GM21528 (cell line): ENCODE data around the gene SSX2IP.
A peak's percentile ranks its signal among the peaks of the same experiment; 100 is the strongest.
"Not testable (repeated sequence)": the region's sequence is repeated elsewhere in the genome, so short reads cannot be mapped to it uniquely, and the experiment has no call there.

Experiments
- ATAC-seq: cut with Tn5 transposase; IDR thresholded peaks from one replicate; pipeline ENCODE4 v1.9.1; 2021; ENCODE audit warnings: mild to moderate bottlenecking, moderate library complexity; ENCODE audit not compliant: unreplicated experiment, low FRiP score

The SSX2IP gene, protein sequence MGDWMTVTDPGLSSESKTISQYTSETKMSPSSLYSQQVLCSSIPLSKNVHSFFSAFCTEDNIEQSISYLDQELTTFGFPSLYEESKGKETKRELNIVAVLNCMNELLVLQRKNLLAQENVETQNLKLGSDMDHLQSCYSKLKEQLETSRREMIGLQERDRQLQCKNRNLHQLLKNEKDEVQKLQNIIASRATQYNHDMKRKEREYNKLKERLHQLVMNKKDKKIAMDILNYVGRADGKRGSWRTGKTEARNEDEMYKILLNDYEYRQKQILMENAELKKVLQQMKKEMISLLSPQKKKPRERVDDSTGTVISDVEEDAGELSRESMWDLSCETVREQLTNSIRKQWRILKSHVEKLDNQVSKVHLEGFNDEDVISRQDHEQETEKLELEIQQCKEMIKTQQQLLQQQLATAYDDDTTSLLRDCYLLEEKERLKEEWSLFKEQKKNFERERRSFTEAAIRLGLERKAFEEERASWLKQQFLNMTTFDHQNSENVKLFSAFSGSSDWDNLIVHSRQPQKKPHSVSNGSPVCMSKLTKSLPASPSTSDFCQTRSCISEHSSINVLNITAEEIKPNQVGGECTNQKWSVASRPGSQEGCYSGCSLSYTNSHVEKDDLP

DNA sequence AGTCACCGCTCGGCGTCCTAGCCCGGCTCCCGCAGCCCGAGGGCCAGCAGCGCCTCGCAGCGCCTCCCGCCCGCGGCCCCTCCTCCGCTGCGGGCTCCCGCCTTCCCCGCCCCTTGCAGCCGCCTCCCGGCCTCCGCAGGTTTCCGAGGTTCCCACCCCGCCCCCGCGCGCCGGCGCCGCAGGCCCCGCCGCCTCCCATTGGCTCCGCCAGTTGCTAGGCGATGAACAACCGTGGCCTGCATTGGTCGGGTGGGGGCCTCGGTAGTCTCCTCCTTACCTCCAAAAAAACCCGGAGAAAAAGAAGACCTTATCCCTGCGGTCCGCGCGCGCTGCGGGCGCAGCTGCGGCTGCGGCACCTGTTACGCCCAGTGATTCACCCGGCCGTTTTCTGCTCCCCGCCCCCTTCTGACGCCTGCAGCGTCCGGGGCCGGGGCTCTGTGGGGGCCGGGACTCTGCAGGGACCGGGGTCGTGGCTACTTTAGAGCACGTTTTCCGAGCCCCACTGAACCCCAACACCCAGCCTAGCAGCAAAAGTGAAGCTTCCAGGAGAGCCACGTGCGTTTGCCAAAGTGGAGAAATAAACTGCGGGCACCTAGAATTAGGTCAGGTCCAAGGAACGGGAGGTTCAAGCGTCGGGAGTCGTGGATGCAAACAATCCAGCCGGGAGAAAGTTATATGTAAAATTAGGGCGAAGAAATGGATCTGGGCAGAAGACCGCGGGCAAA is at the start of gene SSX2IP:
SSX2IP (minus strand) TSS at position 65 of the 725 bp plus-strand sequence. CDS start 19,242 bp downstream, outside the sequence.
- peak; percentile 95 for ATAC-seq

DNA sequence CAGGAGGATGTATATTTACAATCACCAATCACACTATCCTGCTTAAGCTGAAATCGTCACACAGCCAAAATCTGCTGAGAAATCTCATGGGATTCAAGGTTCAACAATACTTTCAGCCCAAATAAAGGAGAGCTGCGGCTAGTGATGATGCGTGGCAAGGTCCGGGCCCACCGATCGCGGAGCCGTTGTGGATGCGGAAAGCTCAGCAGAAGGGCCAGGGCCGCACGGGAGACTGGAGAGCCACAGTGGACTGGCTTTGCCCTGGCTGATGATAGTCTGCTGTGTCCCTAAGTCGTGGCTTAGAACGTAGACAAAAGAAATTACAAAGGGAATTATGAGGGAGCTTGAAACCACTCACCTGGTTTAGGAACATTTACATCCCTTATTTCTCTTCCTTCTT is 48.0 kb upstream of the SSX2IP start:
- ATAC-seq = no peak

DNA sequence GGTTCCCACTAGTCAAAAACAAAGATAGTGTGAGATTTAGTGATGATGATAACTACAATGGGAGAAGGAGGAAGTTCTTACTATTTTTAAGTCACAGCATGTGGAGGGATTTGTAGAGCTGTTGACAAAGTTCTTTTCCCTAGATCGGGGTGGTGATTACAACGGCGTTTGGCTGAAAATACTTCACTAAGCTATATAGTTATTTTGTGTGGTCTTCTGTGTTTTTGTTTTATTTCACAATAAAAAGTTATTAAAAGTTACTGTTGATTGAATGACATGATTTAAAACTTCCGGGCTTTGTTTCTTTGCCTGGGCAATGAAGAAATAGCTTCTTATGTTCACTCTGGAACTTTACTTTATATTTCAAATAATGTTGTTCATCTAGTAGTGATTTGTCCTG is 47.3 kb upstream of the SSX2IP start:
- no peak for ATAC-seq

DNA sequence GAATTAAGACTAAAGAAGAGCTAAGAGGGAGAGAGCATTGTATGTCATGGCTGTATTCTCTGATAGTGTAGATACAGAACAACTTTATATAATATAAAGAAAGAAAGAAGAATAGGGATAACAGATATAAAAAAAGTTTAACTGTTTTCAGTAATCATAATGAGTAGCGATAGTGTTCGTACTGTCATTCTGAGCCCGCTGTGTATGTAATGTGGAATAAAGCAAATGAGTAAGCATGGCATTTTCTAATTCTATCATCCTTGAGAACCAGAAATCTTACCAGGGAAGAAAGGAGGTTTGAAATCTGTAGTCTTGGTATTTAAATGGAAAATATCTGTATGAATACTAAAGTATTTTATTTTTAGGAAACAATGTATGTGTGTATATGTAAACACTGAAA is 46.7 kb upstream of the SSX2IP start:
- ATAC-seq = no peak

DNA sequence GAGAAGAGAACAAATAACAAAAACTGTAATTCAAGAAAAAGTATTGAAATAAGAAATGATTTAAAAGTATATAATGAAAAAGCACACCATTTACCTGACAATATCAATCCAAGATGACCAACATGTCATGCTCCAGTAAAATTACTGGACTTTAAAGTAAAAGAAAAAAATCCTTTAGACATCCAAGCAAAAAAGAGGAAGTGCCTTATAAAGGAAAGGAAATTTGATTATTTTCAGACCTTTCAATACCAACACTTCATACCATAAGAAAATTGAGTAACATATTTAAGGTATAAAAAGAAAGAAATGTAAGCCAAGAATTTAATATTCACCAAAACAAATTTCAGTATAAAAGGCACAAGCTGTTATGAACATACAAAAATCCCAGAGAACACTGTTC is 46.2 kb upstream of the SSX2IP start:
- no peak for ATAC-seq

DNA sequence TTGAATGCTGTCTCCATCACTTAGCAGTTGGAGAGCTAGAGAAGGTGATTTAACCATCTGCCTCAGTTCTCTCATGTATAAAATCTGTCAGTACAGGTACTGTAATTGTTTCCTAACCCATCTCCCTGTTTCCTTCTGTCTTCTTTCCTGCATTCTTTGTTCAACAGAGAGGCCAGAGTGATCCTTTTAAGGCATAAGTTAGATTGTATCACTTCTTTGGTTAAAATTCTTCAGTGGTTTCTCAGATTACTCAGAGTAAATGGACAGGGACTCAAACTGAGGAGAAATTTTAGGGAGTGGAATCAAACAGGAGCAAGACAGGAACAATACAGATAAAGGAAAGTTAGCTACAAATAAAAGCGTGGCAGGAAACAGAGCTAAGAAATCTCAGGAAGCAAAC is 45.2 kb upstream of the SSX2IP start:
- no peak for ATAC-seq

DNA sequence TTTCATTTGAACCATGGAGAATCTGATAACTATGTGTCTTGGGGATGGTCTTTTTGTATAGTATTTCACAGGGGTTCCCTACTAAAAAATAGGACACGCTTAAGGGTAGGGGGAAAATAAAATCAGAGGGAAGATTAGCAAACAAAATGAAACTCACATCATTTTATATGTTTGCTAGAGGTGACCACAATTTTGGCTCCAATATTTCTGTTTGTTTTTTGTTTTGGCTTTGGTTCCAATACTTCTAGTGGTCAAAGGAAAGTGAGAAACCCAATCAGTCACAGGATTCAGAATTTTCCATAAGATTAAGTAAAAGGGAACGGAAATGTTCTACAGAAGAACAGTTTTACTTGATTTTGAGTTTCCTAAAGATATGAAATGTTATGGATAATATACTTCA is 42.3 kb upstream of the SSX2IP start:
- no peak for ATAC-seq

DNA sequence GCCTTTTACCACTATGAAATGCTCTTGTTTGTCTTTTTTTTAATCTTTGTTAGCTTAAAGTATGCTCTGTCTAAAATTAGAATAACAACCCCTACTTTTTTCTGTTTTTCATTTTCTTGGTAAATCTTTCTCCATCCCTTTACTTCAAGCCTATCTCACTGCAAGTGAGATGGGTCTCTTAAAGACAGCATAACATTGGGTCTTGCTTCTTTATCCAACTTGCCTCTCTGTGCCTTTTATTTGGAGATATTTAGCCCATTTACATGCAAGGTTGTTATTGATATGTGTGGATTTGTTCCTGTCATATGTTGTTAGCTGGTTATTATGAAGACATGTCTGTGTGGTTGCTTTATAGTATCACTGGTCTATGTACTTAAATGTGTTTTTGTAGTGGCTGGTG is 41.3 kb upstream of the SSX2IP start:
- no peak for ATAC-seq

DNA sequence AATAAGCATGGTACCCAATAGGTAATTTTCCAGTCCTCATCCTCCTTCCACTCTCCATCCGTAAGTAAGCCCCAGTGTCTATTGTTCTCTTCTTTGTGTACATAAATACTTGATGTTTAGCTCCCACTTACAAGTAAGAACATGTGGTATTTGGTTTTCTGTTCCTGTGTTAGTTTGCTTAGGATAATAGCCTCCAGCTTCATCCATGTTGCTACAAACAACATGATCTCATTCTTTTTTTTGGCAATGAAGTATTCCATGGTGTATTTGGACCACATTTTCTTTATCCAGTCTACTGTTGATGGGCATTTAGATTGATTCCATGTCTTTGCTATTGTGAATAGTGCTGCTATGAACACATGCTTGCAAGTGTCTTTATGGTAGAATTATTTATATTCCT is 37.5 kb upstream of the SSX2IP start:
- ATAC-seq = not testable (repeated sequence)

DNA sequence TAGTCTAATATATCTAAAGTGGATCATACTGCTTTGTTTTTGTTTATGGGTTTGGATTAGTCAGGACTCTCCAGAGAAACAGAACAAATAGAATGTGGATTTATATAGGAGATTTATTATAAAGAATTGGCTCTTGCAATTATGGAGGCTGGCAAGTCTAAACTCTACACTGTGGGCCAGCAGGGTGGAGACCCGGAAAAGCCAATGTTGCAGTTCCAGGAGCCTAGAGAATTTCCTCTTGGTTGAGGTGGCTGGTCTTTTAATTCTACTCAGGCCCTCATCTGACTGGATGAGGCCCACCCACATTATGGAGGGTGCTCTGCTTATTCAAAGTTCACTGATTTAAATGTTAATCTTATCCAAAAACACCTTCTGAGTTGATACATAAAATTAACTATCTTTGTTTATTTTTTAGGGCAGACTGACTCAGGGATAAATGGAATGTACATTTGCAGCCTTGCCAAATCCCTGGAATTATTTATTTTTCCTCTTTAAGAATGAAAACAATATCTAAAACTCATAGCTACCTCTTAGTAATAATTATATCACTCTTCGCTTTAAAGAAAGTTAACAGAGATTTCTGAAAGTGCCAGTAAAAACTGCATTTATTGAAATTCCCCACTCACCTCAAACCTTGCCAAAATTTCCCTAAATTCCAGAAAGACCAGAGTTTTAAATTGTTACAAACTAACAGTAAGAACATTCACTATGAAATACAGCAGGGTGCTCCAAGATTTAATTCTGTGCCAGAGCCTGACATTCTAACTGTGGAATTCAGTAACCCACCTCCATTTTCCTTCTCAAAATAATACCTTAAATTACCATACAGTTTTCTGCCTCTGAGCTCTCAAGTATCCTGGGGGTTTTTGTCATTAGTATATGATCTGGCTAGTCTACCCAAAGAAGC is 36.6 kb upstream of the SSX2IP start:
- no peak for ATAC-seq

DNA sequence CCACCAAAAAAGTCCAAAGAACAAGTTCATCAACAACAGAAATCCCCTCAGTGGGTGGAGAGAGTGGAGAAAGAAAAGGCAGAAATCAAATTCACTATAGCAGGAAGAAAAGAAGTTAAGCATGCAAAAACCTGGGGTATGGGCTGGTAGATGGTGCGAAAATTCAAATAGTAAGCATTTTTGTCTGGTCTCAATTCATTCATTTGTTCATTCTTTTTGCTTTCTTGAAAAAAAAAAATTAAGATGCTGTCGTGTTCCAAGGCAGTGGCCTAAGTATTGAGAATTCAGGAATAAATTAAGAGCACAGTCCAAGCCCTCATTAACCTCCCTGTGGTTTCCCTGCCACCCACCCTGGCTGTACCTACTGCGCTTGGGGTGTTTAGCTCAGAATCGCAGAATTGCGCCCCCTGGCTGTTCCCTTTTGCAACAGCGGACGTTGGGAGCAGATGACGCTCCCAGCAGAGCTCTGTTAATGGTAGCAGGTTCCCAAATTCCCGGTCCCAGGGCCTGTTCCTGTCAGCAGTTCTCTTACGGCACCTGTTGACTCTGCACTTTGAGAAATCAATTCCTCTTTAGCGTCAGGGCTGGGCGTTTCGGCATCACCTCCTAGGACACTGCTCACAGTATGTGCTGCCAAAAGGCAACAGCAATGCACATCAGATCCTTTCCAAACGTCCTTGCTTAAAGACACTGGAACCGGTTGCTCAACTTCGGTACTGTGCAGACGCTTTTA is 34.0 kb upstream of the SSX2IP start:
- ATAC-seq = no peak

DNA sequence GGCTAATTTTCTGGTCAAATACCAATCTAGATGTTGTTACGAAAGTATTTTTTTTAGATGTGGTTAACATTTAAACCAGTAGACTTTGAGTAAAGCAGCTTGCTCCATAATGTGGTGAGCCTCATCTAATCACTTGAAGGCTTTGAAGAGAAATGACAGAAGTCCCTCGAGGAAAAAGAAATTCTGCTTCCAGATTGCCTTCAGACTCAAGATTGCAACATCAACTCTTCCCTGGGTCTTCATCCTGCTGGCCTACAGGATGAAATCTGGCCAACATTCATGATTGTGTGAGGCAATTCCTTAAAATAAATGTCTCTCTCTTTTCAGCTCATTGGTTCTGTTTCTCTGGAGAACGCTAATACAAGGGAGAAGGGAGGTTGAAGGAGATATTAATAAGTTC is 32.5 kb upstream of the SSX2IP start:
- ATAC-seq = no peak

DNA sequence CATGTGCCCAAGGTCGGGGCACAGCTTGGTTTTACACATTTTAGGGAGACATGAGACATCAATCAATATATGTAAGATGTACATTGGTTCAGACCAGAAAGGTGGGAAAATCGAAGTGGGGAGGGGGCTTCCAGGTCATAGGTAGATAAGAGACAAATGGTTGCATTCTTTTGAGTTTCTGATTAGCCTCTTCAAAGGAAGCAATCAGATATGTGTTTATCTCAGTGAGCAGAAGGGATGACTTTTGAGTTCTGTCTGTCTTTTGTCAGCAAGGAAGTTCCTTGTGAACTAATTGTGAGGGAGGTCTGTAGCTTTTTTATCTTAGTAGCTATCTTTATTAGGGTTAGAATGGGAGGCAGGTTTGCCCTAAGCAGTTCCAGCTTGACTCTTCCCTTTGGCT is 31.6 kb upstream of the SSX2IP start:
- not testable (repeated sequence) for ATAC-seq

DNA sequence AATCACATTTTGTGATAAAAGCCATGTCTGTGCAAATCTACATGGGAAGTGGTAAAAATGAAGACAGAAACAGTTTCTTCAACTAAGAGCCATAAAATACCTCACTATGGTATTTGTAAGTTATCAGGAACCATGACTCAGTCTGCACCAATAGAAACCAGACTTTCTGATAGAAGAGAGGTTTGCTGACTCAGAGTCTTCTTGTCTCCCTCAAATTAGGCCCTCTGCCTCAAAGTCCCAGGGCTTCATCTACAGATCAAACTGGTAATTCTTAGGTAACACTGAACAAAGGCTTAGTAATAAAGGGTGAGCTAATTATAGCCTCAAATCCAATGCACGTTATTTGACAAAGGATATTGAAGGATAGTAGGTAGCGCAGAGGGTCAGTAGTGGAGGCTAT is 30.9 kb upstream of the SSX2IP start:
- no peak for ATAC-seq

DNA sequence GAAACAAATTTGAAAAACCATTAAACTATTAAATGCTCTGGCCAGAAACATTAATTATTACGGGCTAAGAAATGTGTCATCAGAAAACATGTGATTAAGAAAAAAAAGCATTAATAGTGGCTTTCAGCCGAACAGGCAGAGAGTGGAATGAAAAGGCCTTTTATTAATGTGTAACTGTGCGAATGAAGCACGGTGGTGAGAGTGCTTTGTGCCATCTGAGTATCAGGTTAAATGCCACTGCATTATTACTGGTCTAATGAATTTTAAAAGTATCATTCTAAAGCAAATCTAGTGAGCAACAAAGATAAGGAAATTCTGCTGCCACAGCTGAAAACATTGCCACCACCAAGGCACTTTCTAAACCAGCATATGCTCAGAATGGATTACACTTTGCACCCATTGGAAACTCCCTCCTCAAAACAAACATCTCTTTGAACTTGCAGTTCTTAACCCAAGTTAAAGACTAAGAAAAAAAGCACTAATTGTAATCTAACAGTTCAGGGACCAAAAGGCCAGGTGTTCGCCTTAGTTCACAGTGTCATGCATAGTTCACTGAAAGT is 30.0 kb upstream of the SSX2IP start:
- ATAC-seq = no peak

DNA sequence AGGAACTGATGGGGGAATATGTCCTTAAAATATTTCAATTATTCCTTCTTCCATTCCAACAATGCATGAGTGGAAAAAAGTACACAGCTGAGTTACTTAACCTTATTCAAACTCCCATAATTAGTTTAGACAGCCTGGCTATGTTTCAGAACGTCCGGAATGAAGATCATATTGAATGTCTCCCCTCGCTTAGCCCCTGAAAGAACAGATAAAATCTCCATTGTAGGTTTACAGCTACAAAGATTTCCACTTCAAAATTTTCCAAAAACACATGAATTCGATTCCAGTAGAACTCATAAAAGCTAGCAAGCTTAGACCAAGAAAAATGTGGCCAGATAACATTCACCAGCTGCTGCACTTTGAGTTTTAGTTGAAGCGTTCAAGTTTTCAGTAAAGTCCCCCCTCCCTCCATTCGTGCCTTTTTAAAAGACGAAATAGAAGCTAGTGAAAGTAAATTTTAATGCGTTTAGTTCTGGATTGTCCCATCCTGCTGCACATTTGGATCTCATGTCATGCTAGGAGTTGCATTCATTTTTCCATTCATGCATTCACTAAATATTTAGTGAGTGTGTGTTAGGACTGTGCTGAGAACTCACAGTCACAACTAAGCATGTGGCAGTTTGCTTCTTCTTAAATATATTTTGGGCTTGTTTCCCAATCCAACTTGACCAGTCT is 29.4 kb upstream of the SSX2IP start:
- ATAC-seq = no peak

DNA sequence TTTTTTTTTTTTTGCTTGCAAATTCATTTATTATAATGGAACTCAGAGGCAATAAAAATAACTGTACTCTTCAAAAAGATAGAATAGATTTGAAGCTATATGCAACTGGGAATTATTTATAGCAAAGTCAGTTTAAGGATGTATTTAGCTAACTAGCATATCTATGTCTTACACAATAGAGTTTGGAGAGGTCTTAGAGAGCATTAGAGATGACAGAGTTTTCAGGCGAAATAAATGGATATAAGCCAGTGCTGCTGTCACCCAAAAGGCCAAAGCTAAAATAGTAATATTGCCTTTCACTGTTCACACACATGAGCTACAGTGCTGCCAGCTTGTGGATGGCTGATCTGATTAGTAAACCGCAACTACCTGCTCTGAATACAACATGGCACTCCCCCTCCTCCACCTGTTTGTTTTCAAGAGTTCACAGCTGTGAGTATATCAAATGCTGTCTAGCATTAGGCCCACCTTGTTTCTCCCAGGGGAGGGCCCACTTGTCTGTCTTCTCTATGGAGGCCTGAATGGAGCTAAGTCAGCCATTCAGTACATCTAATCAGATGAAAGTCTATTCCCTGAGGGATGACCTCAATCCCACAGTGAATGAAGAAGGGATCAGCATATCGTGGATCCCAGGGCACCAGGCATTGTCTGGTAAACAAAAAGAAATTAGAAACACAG is 25.2 kb upstream of the SSX2IP start:
- ATAC-seq = no peak

DNA sequence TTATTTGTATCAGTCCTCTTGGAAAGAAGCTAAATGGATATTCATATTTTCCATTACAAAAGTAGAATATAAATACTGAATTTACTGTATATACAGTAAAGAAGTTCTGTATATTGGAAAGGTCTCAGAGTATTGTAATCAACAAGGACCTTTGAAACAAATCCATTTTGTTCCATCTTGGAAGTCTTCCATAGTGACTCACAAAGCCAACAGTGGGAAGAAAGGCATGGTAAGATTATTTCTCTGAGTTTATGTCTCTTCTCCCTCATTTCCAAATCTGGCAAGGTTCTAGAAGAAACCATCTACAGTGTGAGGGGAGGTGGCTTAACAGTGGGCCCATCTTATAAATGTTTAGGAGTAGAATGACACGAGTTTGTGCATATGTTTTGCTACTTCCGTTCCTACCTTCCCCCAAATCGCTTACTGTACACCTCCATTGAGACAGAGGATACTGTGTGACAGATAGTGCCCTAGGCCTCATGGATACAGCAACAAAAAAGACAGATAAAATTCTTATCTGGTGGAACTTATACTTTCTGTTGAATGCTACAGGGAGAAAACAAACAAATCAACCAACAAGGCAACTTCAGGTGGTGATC is 22.1 kb upstream of the SSX2IP start:
- ATAC-seq = no peak
